HEK293 (cell line): ENCODE results near the gene PRKG1.

Source experiments
- CTCF ChIP-seq: fragments of 450-650 bp; formaldehyde crosslinking; IDR thresholded peaks from 2 replicates; pipeline ENCODE4 v1.5.1; 2016; ENCODE audit warnings: missing biosample characterization, missing genetic modification characterization
- PBX3 ChIP-seq: sonication (generic); formaldehyde crosslinking; IDR thresholded peaks from 2 replicates; pipeline ENCODE4 v1.8.1; 2022; ENCODE audit warnings: mild to moderate bottlenecking, moderate library complexity, missing genetic modification reagents
- PRDM4 ChIP-seq: fragments of 450-650 bp; formaldehyde crosslinking; IDR thresholded peaks from 2 replicates; pipeline ENCODE4 v1.5.1; 2017; ENCODE audit warnings: missing biosample characterization, missing genetic modification characterization
- SALL2 ChIP-seq: fragments of 450-650 bp; formaldehyde crosslinking; IDR thresholded peaks from 2 replicates; pipeline ENCODE4 v1.5.0; 2017; ENCODE audit warnings: missing biosample characterization, mild to moderate bottlenecking, missing genetic modification characterization, borderline replicate concordance
- ZNF10 ChIP-seq: fragments of 450-650 bp; formaldehyde crosslinking; IDR thresholded peaks from 2 replicates; pipeline ENCODE4 v1.5.1; 2017; ENCODE audit warnings: missing biosample characterization, missing genetic modification characterization
- ZNF133 ChIP-seq: fragments of 450-650 bp; formaldehyde crosslinking; IDR thresholded peaks from 2 replicates; pipeline ENCODE4 v1.5.1; 2016; ENCODE audit warnings: missing biosample characterization, missing genetic modification characterization
- ZNF155 ChIP-seq: fragments of 450-650 bp; formaldehyde crosslinking; IDR thresholded peaks from 2 replicates; pipeline ENCODE4 v1.5.1; 2016; ENCODE audit warnings: missing biosample characterization, missing genetic modification characterization
- ZNF292 ChIP-seq: fragments of 450-650 bp; formaldehyde crosslinking; IDR thresholded peaks from 2 replicates; pipeline ENCODE4 v1.5.1; 2016; ENCODE audit warnings: low read depth, missing biosample characterization, missing genetic modification characterization, borderline replicate concordance
- ZNF670 ChIP-seq: fragments of 450-650 bp; formaldehyde crosslinking; IDR thresholded peaks from 2 replicates; pipeline ENCODE4 v1.5.1; 2016; ENCODE audit warnings: missing biosample characterization, missing genetic modification characterization, low read depth

- TF ChIP-seq CTCF (tag by site-specific recombination) (no peak), ZNF10 (tag by site-specific recombination) (no peak), ZNF133 (tag by site-specific recombination) (no peak), ZNF292 (tag by site-specific recombination) (no peak), PRDM4 (no peak), ZNF670 (tag by site-specific recombination) (no peak), ZNF155 (tag by site-specific recombination) (no peak), PBX3 (no peak), SALL2 (tag by site-specific recombination) (no peak)
These were observed 427.8 kb downstream of the PRKG1 start for GRCh38 chr10:51502124-51502523.
